A549 (cell line): ENCODE data around the gene GJB5.

Experiments used
- CTCF ChIP-seq: fragments of >200 bp; sonication (Bioruptor Twin); formaldehyde crosslinking; IDR thresholded peaks from 3 replicates; pipeline ENCODE4 v1.5.1; 2016
- HDAC2 ChIP-seq: fragments of 200-600 bp; sonication (generic); IDR thresholded peaks from 2 replicates; pipeline ENCODE4 v1.6.1; 2016
- HOXA7 ChIP-seq: fragments of 250-450 bp; sonication (Bioruptor Pico); IDR thresholded peaks from 2 replicates; pipeline ENCODE4 v1.5.0; 2020; ENCODE audit warnings: mild to moderate bottlenecking, moderate library complexity
- MAX ChIP-seq: IDR thresholded peaks from 2 replicates; pipeline ENCODE4 v1.6.1; 2012
- MYC ChIP-seq: IDR thresholded peaks from 2 replicates; pipeline ENCODE4 v1.6.1; 2012; ENCODE audit warnings: mild to moderate bottlenecking, inconsistent platforms, low read length, improper control_type of control experiment, borderline replicate concordance
- NR3C1 ChIP-seq: fragments of >200 bp; sonication (Bioruptor Twin); formaldehyde crosslinking; IDR thresholded peaks from 3 replicates; pipeline ENCODE4 v1.6.1; 2017
- POLR2A ChIP-seq: IDR thresholded peaks from 2 replicates; pipeline ENCODE4 v1.6.1; 2012; ENCODE audit warnings: mild to moderate bottlenecking, low read length
- RAD21 ChIP-seq, 2 experiments: fragments of >200 bp in 1 of 2; sonication (Bioruptor Twin) in 1 of 2; formaldehyde crosslinking in 1 of 2; IDR thresholded peaks in 1 of 2; conservative IDR thresholded peaks in 1 of 2; 2 replicates in 1 of 2; 3 replicates in 1 of 2; pipeline ENCODE4 v1.6.1; 2012 to 2018; ENCODE audit warnings: inconsistent platforms in 1 of 2
- RCOR1 ChIP-seq: fragments of 150-350 bp; IDR thresholded peaks from 2 replicates; pipeline ENCODE4 v1.6.1; 2014; ENCODE audit warnings: antibody characterized with exemption, low read length, low read depth
- REST ChIP-seq: fragments of 200-600 bp; sonication (generic); IDR thresholded peaks from 2 replicates; pipeline ENCODE4 v1.6.1; 2016; ENCODE audit warnings: antibody characterized with exemption, mild to moderate bottlenecking, moderate library complexity
- RFX5 ChIP-seq: fragments of 450-650 bp; IDR thresholded peaks from 2 replicates; pipeline ENCODE4 v1.7.1; 2014; ENCODE audit warnings: antibody characterized with exemption, mild to moderate bottlenecking, moderate library complexity
- SMC3 ChIP-seq: fragments of >200 bp; sonication (Bioruptor Twin); formaldehyde crosslinking; IDR thresholded peaks from 3 replicates; pipeline ENCODE4 v1.6.1; 2018; ENCODE audit warnings: inconsistent platforms
- USF2 ChIP-seq: fragments of 450-650 bp; IDR thresholded peaks from 2 replicates; pipeline ENCODE4 v1.6.1; 2014; ENCODE audit warnings: antibody characterized with exemption

GRCh38 chr1:34753163-34753562 is 1.7 kb upstream of the GJB5 start:
- TF ChIP-seq RCOR1 (no peak), RAD21 (conservative IDR thresholded peaks at IDR 0.05 in 1 of 2, IDR thresholded peaks at IDR 0.05 in 1 of 2) (no peak), SMC3 (no peak), MYC (no peak), HOXA7 (CRISPR knock-in tag) (no peak), CTCF (no peak), HDAC2 (no peak), REST (no peak), NR3C1 (no peak), RFX5 (no peak), MAX (no peak), POLR2A (no peak), USF2 (no peak)
